ENCODE measurements around the gene FOXO4. TPM values are rescaled to one million over a fixed set of nuclear protein-coding genes. Genes with fewer than 3 reads are reported as not detected.

Gene FOXO4
- total and polyA plus RNA-seq, 10 of the 15 experiments (the other 5 are each of a cell fraction or from before 2014, with no cell fraction given) = 0.05 to 6.9 (median 2.3) TPM

DNA sequence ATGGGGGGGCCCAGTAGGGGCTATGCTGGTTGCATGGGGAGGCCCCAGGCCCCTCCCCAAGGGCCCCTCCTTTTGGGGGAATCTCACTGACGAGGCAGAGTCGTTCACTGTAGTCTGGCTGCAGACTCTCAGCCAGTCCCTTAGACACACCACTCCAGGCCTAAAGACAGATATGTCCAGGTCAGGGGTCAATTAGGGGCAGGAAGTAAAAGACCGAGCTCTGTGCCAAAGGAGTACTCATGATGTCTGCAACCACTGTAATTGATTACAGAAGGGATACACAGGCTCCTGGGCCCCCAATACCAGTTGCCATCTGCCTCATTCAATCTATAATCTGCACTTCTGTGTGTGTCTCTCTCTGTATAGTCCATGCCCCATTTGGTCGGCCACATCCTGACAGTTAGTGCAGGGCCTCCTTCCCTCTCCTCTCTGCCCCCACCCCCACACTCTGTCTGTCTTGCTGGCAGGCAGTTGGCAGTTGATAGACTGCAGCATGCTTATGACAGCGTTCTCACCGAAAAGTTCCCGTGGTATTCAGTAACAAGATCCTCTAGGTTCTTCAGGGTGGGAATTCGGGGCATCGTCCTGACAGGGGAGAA is 12.2 kb downstream of the FOXO4 start:
- intact Hi-C loops (cut with micrococcal nuclease; ENCODE audit: unreplicated experiment) = no loop called here
- Histone ChIP-seq H3K36me3 (ENCODE audit: control insufficient read depth in 2 of 2, insufficient read depth in 2 of 2, low read length in 1 of 2) (no peaks in the 10 kb centered on the region; a peak in 1 of 4 replicates), H3K9me3 (replicated peaks; ENCODE audit: control insufficient read depth, insufficient read depth, low read length) (no peaks in the 10 kb centered on the region; the same call in 2 of the 3 replicates), H3K4me1 (ENCODE audit: control insufficient read depth, insufficient read depth, low read length) (peaks cover 10% of the 10 kb centered on the region), H2AFZ (ENCODE audit: control insufficient read depth, low read depth, low read length) (no peak overlapping the region), H3K27me3 (replicated peaks in 1 of 2; ENCODE audit: control insufficient read depth in 2 of 2, insufficient read depth in 2 of 2, low read length in 1 of 2) (no peaks in the 10 kb centered on the region), H3K4me2 (ENCODE audit: control insufficient read depth, insufficient read depth) (peak overlapping the region; percentile 58), H3K4me3 (peak overlapping the region; percentile 84; the same call in 1 of the 2 replicates), H4K20me1 (ENCODE audit: control insufficient read depth, insufficient read depth) (no peaks in the 10 kb centered on the region), H3K9ac (ENCODE audit: control insufficient read depth, insufficient read depth, low read length) (no peak overlapping the region), H3K27ac (ENCODE audit: control insufficient read depth, insufficient read depth) (no peak overlapping the region), H3K79me2 (ENCODE audit: control insufficient read depth, insufficient read depth, low read length) (peaks cover 49% of the 10 kb centered on the region)
- in situ Hi-C loops (cut with MboI) = no loop called here
- 0 out of 3 replicates have a peak, but pooled peaks have one; percentile 3 for ATAC-seq
- CTCF ChIA-PET = interaction anchor here (0.7 to 1.1 kb wide), 2 partner anchors 10 to 257 kb away, joined by 3 to 4 read pairs; partner anchors contain the start of gene MED12
- RAD21 ChIA-PET (ENCODE audit: unreplicated experiment) = no interaction called here
- no TSS peak for BruUV-seq (replicated peaks)
- POLR2A ChIA-PET = interaction anchor here (1.4 kb wide), 1 partner anchor 10 kb away, joined by 3 read pairs; no protein-coding TSS in a partner anchor
- TF ChIP-seq POLR2AphosphoS5 (IDR thresholded peaks at IDR 0.05; ENCODE audit: low read length) = peak; percentile 30; the same call in 1 of the 2 replicates
- TF ChIP-seq RAD21 (IDR thresholded peaks at IDR 0.05; ENCODE audit: insufficient read depth, low read depth, low read length) = no peak
- peak; percentile 65 for TF ChIP-seq NR2F1 (conservative IDR thresholded peaks at IDR 0.05)
- TF ChIP-seq POLR2AphosphoS2 (IDR thresholded peaks at IDR 0.05; ENCODE audit: low read depth, low read length) = 0 out of 2 replicates have a peak, but pooled peaks have one; percentile 26
- FAIRE-seq = no peak
- DNase-seq (ENCODE audit: low read depth, low spot score) = no peak
- WGBS (ENCODE audit: insufficient coverage, insufficient replicate concordance, low lambda C conversion rate, missing lambda C conversion rate) = 63% methylated on average over 9 of the region's 9 CpGs
- SMC1A ChIA-PET (ENCODE audit: uncharacterized antibody, unreplicated experiment) = no interaction called here

DNA sequence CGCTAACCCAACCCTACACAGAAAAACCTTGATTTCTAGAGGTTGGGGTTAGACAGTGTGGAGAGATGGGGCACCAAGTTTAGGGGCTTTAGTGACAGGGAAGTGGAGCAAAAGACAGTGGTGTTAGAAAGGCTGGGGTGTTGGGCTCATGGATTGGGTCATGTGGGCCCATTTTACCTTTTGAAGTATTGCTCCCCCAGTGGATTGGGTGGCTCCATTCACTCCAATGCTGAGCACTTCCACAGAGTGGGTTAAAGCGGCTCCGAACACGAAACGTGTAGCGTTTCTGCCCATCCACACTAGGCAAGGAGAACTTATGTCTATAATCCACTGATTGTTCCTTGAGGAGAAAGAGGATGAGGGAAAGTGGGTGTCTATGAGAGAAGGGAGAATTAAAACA is 13.4 kb downstream of the FOXO4 start:
- no TSS peak for BruUV-seq (replicated peaks)
- Histone ChIP-seq H3K4me3 (peak overlapping the region; percentile 84), H3K9me3 (replicated peaks; ENCODE audit: control insufficient read depth, insufficient read depth, low read length) (no peaks in the 10 kb centered on the region; the same call in 2 of the 3 replicates), H3K9ac (ENCODE audit: control insufficient read depth, insufficient read depth, low read length) (peak overlapping the region; percentile 73), H3K36me3 (ENCODE audit: control insufficient read depth in 2 of 2, insufficient read depth in 2 of 2, low read length in 1 of 2) (no peaks in the 10 kb centered on the region; a peak in 1 of 4 replicates), H4K20me1 (ENCODE audit: control insufficient read depth, insufficient read depth) (no peaks in the 10 kb centered on the region), H3K27ac (ENCODE audit: control insufficient read depth, insufficient read depth) (0 out of 2 replicates have a peak overlapping the region, but pooled peaks have one; percentile 14), H3K79me2 (ENCODE audit: control insufficient read depth, insufficient read depth, low read length) (peaks cover 49% of the 10 kb centered on the region), H2AFZ (ENCODE audit: control insufficient read depth, low read depth, low read length) (no peak overlapping the region), H3K27me3 (replicated peaks in 1 of 2; ENCODE audit: control insufficient read depth in 2 of 2, insufficient read depth in 2 of 2, low read length in 1 of 2) (no peaks in the 10 kb centered on the region), H3K4me2 (ENCODE audit: control insufficient read depth, insufficient read depth) (peak overlapping the region; percentile 58), H3K4me1 (ENCODE audit: control insufficient read depth, insufficient read depth, low read length) (peaks cover 14% of the 10 kb centered on the region)
- no peak for TF ChIP-seq SMARCA5 (IDR thresholded peaks at IDR 0.05)
- TF ChIP-seq, protein P1, sequence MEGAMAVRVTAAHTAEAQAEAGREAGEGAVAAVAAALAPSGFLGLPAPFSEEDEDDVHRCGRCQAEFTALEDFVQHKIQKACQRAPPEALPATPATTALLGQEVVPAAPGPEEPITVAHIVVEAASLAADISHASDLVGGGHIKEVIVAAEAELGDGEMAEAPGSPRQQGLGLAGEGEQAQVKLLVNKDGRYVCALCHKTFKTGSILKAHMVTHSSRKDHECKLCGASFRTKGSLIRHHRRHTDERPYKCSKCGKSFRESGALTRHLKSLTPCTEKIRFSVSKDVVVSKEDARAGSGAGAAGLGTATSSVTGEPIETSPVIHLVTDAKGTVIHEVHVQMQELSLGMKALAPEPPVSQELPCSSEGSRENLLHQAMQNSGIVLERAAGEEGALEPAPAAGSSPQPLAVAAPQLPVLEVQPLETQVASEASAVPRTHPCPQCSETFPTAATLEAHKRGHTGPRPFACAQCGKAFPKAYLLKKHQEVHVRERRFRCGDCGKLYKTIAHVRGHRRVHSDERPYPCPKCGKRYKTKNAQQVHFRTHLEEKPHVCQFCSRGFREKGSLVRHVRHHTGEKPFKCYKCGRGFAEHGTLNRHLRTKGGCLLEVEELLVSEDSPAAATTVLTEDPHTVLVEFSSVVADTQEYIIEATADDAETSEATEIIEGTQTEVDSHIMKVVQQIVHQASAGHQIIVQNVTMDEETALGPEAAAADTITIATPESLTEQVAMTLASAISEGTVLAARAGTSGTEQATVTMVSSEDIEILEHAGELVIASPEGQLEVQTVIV (IDR thresholded peaks at IDR 0.05; ENCODE audit: borderline replicate concordance, partially characterized antibody) = no peak
- TF ChIP-seq ZNF384 (IDR thresholded peaks at IDR 0.05; ENCODE audit: borderline replicate concordance, low read depth, low read length) = no peak
- TF ChIP-seq ZNF24 (IDR thresholded peaks at IDR 0.05) = no peak
- no peak for TF ChIP-seq HCFC1 (IDR thresholded peaks at IDR 0.05; ENCODE audit: low read length)
- TF ChIP-seq EGR1 (IDR thresholded peaks at IDR 0.05; ENCODE audit: borderline replicate concordance in 1 of 2, low read depth in 2 of 2, low read length in 2 of 2) = no peak
- TF ChIP-seq, protein P2, sequence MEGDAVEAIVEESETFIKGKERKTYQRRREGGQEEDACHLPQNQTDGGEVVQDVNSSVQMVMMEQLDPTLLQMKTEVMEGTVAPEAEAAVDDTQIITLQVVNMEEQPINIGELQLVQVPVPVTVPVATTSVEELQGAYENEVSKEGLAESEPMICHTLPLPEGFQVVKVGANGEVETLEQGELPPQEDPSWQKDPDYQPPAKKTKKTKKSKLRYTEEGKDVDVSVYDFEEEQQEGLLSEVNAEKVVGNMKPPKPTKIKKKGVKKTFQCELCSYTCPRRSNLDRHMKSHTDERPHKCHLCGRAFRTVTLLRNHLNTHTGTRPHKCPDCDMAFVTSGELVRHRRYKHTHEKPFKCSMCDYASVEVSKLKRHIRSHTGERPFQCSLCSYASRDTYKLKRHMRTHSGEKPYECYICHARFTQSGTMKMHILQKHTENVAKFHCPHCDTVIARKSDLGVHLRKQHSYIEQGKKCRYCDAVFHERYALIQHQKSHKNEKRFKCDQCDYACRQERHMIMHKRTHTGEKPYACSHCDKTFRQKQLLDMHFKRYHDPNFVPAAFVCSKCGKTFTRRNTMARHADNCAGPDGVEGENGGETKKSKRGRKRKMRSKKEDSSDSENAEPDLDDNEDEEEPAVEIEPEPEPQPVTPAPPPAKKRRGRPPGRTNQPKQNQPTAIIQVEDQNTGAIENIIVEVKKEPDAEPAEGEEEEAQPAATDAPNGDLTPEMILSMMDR (IDR thresholded peaks at IDR 0.05 in 2 of 3, conservative IDR thresholded peaks at IDR 0.05 in 1 of 3; ENCODE audit: control insufficient read depth in 2 of 3, extremely low read depth in 1 of 3, insufficient read depth in 1 of 3, low read depth in 3 of 3, low read length in 3 of 3) = 0 out of 6 replicates have a peak, but pooled peaks of 2 of the 3 experiments have one; percentile 0 to 17
- no peak for TF ChIP-seq RELA (IDR thresholded peaks at IDR 0.05; ENCODE audit: borderline replicate concordance, partially characterized antibody)
- SMC1A ChIA-PET (ENCODE audit: uncharacterized antibody, unreplicated experiment) = no interaction called here
- 0 out of 3 replicates have a peak, but pooled peaks have one; percentile 6 for ATAC-seq
- DNase-seq (ENCODE audit: low read depth, low spot score) = no peak
- CTCF ChIA-PET = interaction anchor here (1.0 kb wide), 1 partner anchor 174 kb away, joined by 6 read pairs; the partner anchor contains the start of gene NONO
- 77% methylated on average over 6 of the region's 6 CpGs for WGBS (ENCODE audit: insufficient coverage, insufficient replicate concordance, low lambda C conversion rate, missing lambda C conversion rate)
- RAD21 ChIA-PET (ENCODE audit: unreplicated experiment) = no interaction called here
- POLR2A ChIA-PET = interaction anchor here (1.4 kb wide), 1 partner anchor 9 kb away, joined by 9 read pairs; the partner anchor contains the start of gene MED12
- intact Hi-C loops (cut with micrococcal nuclease; ENCODE audit: unreplicated experiment) (no loop called here), in situ Hi-C loops (cut with MboI) (no loop called here)
- no peak for FAIRE-seq

Measured in GM12878 (cell line).